ENCODE measurements around the gene PLLP.

The PLLP gene

DNA sequence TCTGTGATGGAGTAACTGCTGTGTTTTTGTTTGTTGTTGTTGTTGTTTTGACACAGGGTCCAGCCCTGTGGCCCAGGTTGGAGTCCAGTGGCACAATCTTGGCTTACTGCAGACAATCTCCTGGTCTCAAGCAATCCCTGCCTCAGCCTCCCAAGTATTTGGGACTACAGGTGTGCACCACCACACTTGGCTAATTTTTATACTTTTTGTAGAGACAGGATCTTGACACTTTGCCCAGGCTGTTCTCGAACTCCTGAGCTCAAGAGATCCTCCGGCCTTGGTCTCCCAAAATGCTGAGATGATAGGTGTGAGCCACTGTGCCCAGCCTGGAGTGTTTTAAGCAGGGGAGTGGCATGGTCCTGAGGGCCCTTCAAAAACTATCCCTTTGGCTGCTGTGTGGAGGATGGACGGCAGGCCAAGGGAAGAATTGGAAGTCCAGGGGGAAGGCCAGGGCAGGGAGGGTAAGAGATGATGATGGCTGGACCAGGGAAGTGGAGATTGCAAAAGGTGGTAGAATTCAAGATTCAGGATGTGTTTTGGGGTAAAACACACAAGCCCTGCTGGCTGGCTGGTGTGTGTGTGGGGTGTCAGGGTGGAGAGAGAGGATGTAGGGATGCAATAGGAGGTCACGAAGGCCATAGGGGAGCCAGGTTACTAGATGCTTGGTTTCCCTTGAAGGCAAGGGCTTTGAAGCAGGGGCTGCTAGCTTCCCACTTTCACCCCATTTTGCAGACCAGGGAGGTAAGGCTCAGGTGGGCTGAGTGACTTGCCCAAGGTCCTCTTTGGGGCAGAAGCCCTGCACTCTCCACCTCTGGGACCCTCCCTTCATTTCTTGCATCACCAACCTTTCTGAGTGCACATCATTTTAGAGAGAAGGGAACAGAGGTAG is 18.8 kb upstream of the PLLP start:
- in situ Hi-C loops (cut with MboI; ENCODE audit: low sequenced_read_pairs): loop anchor here (5.0 kb wide), 1 partner anchor 114 kb away; no protein-coding TSS in a partner anchor

DNA sequence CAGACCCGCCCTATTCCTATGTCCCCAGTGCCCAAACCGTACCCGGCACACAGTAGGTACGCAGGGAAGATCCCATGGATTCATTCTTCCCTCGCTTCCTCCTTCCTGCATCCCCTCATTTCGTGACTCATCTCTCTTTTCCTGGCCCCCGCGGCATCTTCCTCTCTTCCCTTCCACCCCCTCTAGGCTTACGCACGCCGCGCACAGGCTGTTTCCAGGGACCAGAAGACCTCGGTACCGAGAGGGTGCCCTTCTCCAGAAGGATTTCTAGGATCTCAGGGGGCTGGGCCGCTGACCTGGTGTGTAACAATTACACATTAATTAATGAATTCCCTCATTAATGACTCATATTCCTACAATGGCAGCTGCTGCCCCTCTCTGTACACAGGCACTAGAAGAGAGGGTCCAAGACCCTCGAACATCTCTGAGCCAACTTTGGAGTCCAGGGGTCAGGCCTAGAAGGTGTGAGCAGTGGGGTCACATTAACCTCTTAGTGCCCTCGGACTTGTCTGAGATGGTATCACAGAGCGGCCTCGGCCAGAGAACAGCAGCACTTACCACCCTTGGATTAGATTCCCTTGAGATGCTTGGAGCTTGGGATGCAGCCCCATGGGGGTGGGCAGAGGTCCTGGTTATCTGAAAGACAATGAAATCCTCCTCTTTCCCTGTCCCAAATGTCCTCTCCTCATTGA is 16.8 kb upstream of the PLLP start:
- in situ Hi-C loops (cut with MboI; ENCODE audit: low sequenced_read_pairs): loop anchor here (5.0 kb wide), 1 partner anchor 116 kb away; no protein-coding TSS in a partner anchor

DNA sequence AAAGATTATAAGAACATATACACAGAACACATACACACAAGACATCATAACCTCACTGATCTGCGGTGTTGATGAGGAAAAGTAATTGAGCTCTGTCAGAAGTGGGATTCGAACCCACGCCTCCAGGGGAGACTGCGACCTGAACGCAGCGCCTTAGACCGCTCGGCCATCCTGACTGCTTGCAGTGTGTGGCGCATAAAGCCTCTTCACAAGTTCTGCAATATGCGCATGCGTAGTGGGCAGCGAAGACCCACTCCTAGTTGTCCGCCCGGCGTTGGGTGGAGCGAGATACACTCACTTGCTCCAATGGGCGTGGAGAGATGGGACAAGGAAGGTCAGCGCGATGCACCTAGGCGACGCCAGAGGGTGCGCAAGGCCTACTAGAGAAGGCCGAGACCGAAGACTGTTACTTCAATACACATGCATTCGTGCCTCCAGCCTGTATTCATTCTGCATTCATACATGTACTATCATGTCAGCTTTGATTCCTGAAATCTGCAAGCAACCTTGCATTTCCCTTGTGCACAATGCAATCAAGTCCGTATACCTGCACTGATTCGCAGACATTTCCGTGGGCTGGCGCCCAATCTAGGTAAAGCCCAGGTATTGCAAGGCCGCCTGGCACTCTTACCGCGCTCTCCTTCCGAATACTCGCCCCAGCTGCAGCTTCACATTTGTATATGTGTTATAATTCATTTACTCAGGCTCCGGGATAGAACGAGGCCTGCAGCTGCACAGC is 16.1 kb upstream of the PLLP start:
- in situ Hi-C loops (cut with MboI; ENCODE audit: low sequenced_read_pairs): loop anchor here (5.0 kb wide), 1 partner anchor 117 kb away; no protein-coding TSS in a partner anchor

DNA sequence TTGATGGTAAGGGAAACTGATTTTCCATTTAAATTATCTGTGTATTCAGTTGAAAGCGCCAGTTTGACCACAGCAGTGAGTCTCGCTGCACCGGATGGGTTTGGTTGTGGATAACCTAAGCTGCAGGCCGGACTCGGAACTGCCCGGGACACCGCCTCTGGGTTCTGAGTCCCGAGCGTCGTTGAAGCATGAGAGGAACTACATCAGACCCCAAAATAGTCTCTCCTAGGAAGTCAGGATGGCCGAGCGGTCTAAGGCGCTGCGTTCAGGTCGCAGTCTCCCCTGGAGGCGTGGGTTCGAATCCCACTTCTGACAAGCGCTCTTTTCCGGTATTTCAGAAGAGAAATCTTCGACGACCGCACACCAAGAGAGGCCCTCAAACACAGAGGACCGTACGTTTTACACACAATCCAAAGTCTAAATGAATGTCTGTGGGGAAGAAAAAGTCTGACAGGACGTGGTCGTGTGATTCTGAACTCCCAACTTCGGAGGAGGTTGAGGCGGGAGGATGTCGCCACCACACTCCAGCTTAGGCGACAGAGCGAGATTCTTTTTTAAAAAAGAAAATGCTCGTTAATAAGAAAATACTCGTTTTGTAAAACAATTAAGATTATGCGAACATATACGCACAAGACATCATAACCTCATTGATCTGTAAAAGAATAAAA is 15.4 kb upstream of the PLLP start:
- in situ Hi-C loops (cut with MboI; ENCODE audit: low sequenced_read_pairs): loop anchor here (5.0 kb wide), 1 partner anchor 117 kb away; no protein-coding TSS in a partner anchor

DNA sequence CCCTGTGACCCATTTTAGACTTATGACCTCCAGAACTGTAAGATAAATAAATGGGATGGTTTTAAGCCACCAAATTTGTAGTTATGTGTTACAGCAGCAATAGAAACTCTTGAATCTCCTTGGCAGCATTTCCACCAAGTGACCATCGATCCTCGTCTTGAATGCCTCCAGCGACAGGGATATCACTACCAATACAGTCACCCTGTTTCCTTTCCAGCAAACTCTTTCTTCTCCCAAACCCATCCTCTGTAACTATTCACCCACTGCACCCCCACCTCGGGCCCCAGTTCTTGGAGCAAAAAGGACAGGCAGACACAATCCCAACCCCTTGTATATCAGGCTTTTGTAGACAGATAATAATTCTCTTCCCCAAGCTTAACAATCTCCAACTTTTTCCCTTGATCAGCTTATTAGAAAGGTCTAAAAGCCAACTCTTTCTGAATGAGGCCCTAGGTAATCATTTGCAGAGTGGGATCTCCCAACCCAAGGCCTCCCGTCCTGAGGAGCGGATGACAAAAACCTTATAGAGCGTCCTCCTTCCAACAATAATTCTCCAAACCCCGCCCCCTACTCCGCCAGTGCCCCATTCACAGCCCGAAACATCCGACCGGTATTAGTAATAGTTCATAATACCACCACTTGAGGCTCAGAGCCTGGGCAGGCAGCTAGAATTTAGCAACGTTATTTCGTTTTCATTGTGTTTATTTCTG is 14.7 kb upstream of the PLLP start:
- in situ Hi-C loops (cut with MboI; ENCODE audit: low sequenced_read_pairs): no loop called here

DNA sequence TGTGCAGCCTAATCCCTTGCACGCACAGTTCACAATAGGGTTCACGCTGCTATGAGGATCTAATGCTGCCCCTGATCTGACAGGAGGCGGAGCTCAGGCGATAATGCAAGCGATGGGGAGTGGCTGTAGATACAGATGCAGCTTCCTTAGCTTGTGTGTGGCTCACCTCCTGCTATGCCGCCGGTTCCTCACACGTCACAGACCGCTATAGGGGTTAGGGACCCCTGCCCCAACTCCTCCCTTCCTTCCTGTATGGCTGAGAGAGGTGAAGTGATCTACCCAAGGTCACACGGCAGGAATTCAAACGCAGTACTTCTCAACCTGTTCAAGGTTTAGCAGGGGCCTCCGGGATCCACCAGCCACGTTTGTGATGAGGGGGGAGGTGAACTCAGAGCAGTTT is 13.4 kb upstream of the PLLP start:
- in situ Hi-C loops (cut with MboI; ENCODE audit: low sequenced_read_pairs): no loop called here

DNA sequence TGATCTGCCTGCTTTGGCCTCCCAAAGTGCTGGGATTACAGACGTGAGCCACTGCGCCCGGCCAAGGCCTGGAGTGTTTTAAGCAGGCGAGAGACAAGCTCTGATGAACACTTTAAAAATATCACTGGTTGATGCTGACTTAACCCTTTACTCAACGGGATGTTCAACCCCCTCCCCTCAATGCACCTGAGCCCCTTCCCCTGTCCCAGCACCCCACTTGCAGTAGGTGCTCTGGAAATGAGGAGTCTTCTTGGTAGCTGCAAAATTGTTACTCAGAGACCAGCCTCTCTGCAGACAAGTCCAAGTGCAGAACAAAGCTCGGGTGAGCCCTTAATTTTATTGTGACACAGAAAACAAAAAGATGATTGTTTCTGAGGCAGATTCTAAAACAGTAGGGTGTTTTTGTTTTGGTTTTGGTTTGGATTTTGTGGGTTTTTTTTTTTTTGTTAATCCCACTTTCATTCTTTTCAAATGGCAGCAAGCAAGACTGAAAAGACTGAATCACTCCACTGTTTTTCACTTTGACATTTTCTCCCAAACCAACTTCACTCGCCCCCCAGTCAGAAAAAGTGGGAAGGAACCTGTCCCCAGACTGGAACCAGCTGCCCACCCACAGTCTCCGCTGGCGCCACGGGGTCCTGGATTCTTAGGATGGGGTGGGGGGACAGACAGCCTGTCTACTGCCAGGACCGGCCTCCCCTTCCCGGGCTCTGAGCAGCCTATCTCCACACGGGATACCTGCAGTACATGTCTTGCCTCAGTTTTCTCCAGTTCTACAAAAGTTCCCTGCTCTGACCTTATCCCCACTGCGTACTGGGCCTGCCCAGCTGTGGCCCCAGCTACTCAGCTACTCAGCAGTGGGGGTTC is 5.2 kb upstream of the PLLP start:
- in situ Hi-C loops (cut with MboI; ENCODE audit: low sequenced_read_pairs): no loop called here

DNA sequence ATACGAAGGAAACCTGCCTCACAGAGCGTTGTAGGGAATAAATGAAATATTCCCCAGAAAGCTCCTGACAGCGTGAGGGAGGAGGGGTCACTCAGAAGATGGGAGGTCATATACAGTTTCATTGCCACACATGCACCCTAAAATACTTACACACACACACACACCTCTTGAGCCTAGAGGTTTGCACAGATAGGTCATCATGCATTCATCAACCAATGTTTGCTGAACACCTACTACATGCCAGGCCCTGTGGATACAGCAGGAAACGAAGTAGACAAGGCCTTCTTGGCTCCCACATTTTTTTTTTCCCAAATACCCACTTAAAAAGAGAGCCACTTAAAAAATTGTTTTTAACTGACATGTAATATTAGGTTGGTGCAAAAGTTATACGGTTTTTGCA is 907 bp upstream of the PLLP start:
- in situ Hi-C loops (cut with MboI; ENCODE audit: low sequenced_read_pairs): no loop called here

DNA sequence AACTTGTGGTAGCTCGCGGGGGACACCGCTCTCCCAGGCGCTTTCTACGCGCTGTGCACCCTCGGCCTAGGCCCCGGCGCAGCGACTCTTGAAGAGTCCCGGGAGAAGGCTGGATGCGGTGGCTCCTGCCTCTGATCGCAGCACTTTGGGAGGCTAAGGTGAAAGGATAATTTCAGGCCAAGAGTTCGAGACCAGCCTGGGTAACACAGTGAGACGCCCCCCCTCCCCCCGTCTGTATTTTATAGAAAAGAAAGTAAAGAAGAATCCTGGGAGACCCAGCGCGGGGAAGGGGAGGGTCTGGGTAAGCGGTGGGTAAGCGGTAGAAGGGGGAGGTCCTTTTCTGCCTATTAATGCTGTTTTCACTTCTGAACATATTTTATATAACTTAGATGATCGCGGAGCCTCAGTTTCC is 486 bp upstream of the PLLP start:
- in situ Hi-C loops (cut with MboI; ENCODE audit: low sequenced_read_pairs): no loop called here

DNA sequence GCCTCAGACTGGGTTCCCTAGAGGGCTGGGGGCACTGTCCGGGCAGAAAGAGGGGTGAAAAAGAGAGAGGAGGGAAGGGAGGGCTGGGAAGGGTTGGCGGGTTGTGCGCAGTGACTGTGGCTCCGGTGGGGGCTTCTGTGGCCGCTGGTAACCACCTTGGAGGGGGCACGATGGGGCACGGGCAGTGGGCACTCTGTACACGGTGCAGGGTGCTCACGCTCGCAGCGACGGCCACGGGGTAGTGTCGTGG is 588 bp downstream of the PLLP start:
- in situ Hi-C loops (cut with MboI; ENCODE audit: low sequenced_read_pairs): no loop called here

DNA sequence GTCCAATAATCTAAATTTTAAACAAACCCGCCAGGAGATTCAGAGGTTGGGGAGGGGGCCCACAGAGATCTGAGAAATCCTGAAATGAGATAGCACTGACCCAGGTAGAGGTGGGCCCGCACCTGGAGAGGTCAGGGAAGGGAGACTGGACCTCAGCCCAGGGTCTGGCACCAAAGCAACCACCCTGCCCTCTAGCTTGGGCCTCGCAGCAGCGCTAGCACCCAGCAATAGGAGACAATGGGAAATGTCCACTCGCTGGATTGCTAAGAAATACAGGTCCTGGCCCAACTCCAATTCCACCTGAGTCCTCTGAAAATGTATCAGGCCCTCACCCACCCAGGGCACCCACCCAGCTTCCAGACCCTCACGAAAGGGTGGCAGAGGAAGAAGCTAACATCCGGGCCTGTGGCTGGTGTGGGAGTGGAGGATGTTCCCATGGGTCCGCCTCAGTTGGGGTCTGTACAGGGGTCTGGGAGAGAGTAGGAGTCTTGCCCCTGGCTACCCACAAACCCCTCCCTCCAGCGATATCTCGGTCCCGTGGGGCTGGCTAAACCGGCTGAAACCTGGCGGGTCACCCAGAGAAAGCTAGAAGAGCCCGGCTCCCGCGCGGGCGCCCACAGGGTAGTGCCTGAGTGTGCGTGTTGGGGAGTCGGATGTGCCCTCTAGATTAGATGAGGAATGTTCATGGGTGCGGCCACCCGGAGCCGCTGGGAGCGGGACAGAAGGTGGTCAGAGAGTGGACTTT is 1.1 kb downstream of the PLLP start:
- in situ Hi-C loops (cut with MboI; ENCODE audit: low sequenced_read_pairs): no loop called here

DNA sequence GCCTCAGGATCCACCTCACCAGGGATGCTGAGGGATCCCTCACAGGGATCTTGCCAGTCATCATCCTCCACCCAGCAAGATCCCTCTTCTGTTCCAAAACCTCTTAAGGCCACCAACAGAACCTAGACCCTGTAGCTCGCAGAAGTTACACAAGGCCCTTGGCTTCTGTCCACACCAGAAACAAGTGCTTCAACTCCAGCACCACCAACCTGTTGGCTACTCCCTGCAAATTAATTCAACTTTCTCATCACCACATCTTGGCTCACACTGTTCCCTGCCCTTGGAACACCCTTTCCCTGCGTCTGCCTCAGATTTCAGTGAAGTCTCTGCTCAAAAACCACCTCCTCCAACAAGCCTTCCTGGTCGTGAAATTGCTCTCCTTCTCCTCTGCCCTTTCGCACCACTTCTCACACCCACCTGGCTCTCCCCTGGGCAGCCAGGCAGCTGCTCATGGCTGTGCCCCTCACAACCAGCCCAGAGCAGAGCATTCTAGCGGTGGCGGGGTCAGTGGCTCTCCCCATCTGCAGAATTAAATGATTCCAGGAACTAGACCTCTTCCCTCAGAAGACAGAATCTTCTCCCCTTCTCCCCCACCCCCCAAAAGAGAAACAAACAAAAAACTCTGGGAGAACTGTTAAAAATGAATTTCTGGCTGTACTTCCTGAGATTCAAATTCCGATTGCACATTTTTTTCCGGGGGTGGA is 1.8 kb downstream of the PLLP start:
- in situ Hi-C loops (cut with MboI; ENCODE audit: low sequenced_read_pairs): no loop called here

DNA sequence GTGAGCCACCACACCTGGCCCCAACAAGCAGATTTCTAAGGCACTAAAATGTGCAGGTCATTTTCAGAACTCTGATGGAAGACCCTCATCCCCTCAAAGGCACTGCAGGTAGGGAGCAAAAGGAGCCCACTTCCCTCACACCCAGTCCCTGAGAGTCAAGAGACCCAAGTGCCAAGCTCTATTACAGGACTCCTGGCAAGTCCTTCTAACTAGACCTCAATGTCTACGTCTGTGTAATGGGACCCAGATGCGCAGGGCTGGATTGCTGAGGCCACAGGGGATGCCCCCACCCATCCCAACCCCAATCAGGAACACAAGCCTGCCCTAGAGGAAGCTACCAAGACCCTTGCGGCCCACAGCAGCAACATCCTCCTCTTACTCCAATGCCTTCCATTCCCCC is 2.7 kb downstream of the PLLP start:
- in situ Hi-C loops (cut with MboI; ENCODE audit: low sequenced_read_pairs): no loop called here

DNA sequence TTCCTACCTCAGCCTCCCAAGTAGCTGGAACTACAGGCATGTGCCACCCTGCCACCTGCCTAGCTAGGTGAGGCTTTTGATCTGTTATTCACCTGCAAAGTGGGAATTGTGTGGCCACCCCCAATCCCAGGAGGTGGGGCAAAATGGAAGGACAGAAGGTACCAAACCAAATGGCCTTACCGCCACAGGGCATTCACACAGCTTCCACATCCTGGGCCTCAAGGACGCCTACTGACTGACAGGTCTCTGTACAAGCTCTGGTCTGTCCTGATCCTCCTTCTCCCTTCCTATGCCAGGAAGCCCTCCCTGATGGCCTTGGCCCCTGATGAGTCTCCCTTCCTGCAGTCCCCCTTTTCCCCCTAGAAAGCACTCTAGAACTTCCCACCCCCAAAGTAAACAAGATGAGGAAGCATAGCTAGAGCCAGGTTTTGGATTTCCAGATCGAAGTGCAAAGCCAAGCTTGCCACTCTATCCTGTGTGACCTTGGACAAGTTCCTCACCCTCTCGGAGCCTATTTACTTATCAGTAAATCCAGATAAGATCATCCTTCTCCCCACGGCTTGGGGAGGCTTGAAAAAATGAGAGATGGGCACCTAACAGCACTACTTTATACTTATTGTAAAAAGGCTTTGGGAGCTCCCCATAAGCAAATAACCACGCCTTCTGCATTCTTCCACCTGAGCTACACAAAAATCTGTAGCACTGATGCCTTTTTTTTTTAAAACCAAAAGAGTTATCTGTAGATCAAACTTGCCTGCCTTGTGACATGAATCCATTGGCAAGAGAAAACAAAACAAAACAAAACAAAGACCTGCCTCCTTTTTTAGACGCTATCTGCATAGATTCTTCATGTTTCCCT is 4.5 kb downstream of the PLLP start:
- in situ Hi-C loops (cut with MboI; ENCODE audit: low sequenced_read_pairs): no loop called here

DNA sequence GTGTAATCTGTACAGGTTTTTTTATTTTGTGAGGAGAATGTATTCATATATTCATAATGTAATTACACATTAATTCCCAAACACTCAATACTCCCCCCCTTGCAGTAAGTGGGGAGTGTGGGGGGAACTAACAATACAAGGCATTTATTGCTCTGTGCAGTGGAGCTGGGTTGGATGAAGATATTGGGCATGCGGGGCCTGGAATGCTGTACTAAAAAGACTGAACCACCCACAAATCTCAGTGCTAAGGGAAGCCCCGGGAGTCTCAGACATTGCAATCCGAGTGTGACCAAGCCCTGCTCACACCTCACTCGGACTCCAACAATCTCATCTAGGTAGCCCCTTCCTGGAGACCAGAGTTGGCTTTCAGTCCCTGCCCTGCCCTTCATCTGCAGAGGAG is 6.0 kb downstream of the PLLP start:
- in situ Hi-C loops (cut with MboI; ENCODE audit: low sequenced_read_pairs): no loop called here

DNA sequence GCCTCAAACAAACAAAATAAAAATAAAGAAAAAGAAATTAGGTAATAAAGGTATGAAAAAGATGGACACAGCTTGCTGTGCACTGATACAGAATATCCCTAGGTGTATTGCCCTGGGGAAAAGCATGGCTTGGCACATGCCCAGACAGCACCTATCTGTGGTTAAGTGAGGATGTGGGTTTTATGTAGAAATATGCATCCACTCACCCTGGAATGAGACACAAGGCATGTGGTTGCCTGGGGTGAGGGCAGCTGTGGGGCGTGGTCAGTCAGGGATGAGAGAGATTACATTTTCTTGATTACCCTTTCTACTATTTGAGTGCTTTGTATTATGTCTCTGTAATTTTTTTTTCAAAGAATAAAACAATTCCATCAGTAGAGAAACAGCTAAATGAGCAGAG is 6.9 kb downstream of the PLLP start:
- in situ Hi-C loops (cut with MboI; ENCODE audit: low sequenced_read_pairs): no loop called here

DNA sequence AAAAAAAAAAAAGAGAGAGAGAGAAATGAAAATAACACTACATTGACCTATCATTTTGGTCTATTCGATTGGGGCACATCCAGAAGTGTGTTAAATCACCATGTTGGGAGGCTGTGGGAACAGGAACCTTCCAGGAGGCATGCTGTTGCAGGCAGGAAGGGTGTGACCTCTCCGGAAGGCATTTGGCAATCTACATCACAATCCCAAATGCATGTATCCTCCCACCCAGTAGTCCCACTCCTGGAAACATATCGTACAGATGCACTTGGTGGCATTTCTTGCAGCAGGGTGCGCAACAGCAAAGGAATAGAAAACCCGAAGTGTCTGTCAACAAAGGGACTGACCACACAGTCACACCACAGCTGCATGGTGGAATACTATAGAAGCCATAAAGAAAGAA is 7.9 kb downstream of the PLLP start:
- in situ Hi-C loops (cut with MboI; ENCODE audit: low sequenced_read_pairs): no loop called here

All from HL-60/S4 treated with retinoic acid at 250 ng/mL for 4 days and 3 days (cell line).